Neural crest cell (in vitro differentiated cells): ENCODE results near the gene BEGAIN. TPM values are rescaled to one million over a fixed set of nuclear protein-coding genes. Genes with fewer than 3 reads are reported as not detected.

Experiments
- DNase-seq: peaks from one replicate; pipeline ENCODE4 v3.0.0; 2021; ENCODE audit warnings: low read depth, mixed read lengths, low spot score
- H3K27ac Mint-ChIP-seq: one replicate; pipeline ENCODE4 v1.8.0; 2021; ENCODE audit warnings: mild to moderate bottlenecking, mixed read lengths; ENCODE audit not compliant: unreplicated experiment
- H3K27me3 Mint-ChIP-seq: 2 replicates; pipeline ENCODE4 v1.8.0; 2021; ENCODE audit warnings: low read depth, mild to moderate bottlenecking, mixed read lengths
- H3K36me3 Mint-ChIP-seq: 2 replicates; pipeline ENCODE4 v1.8.0; 2021; ENCODE audit warnings: low read depth, mild to moderate bottlenecking, mixed read lengths
- H3K4me1 Mint-ChIP-seq: 2 replicates; pipeline ENCODE4 v1.8.0; 2021; ENCODE audit warnings: mixed read lengths
- H3K4me3 Mint-ChIP-seq: one replicate; pipeline ENCODE4 v1.8.0; 2021; ENCODE audit warnings: mild to moderate bottlenecking, mixed read lengths
- H3K9me3 Mint-ChIP-seq: 2 replicates; pipeline ENCODE4 v1.8.0; 2021; ENCODE audit warnings: mixed read lengths
- total RNA-seq: library from RNA; stranded (reverse); gene quantifications from 2 replicates; pipeline ENCODE4 v1.2.1, GENCODE V29; 2021
- TF ChIP-seq, protein P1 (sequence below): fragments of 200-600 bp; sonication (generic); conservative IDR thresholded peaks from 2 replicates; pipeline ENCODE4 v1.5.0; 2021; ENCODE audit warnings: antibody characterized with exemption, mild to moderate bottlenecking

Gene BEGAIN
- total RNA-seq, 1 donor from 2014 or later, result 4.8 TPM

DNA sequence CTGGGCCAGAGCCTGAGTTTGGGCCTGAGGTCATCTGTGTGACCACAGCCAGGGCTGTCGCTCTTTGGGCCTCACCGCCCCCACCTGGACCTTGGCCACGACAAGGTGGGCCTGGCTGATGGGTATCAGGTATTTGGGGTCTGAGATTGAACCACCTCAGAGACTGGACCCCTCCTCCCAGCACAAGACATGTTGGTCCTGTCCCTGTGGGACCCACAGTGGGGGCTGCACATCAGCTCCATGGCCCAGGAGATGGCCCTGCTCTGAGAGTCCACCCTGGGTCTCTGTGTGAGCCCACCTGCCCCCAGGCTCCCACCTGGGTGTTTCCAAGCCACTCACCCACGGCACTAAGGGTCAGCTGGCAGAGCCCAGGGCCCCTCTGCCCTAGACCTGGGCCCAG, 20.6 kb downstream of the BEGAIN start:
- H3K27ac Mint-ChIP-seq, result no peak overlapping the region
- no peaks in the 10 kb centered on the region for H3K4me1 Mint-ChIP-seq
- TF ChIP-seq, protein P1, sequence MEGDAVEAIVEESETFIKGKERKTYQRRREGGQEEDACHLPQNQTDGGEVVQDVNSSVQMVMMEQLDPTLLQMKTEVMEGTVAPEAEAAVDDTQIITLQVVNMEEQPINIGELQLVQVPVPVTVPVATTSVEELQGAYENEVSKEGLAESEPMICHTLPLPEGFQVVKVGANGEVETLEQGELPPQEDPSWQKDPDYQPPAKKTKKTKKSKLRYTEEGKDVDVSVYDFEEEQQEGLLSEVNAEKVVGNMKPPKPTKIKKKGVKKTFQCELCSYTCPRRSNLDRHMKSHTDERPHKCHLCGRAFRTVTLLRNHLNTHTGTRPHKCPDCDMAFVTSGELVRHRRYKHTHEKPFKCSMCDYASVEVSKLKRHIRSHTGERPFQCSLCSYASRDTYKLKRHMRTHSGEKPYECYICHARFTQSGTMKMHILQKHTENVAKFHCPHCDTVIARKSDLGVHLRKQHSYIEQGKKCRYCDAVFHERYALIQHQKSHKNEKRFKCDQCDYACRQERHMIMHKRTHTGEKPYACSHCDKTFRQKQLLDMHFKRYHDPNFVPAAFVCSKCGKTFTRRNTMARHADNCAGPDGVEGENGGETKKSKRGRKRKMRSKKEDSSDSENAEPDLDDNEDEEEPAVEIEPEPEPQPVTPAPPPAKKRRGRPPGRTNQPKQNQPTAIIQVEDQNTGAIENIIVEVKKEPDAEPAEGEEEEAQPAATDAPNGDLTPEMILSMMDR, result no peak
- H3K9me3 Mint-ChIP-seq, result no peaks in the 10 kb centered on the region
- H3K27me3 Mint-ChIP-seq, result peaks cover 73% of the 10 kb centered on the region
- no peaks in the 10 kb centered on the region for H3K36me3 Mint-ChIP-seq
- DNase-seq, result no peak
- no peak overlapping the region for H3K4me3 Mint-ChIP-seq

DNA sequence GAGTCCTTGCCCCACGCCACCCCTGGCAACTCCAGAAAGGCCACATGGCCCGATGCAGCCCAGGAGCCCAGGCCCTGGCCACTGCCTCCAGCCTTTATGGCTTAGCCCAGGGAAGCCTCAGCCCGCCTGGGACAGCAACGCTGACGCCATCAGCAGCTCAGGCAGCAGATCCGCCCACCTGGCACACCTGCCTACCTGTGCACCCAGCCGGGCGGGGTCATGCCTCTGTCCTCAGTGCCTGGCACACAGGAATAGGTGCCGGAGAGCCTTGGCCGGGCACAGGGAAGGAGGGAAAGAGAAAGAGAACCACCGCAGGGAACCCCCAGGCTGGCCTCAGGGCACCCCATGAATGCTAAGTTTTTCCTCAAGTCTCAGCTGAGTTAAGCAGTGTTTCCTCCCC, 21.1 kb downstream of the BEGAIN start:
- peak overlapping the region; percentile 62 for H3K4me3 Mint-ChIP-seq

DNA sequence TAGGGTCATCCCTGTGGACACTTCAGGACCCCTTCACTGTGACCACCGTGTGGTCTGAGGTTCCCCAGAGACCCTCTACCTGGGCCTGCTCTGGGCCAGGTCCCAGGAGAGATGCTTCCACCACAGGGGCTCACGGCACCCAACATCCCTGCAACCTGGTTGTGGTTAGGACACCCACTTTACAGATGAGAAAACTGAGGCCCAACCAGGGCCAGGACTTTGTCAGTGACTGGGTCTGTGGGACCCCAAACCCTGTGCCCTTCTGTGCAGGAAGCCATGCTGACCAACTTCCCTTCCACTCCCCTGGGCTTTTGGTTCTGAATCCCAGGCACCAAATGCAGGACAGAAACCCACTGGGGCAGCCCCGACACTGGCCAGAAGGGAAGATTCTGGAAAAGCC, 21.6 kb downstream of the BEGAIN start:
- Mint-ChIP-seq H3K27me3 (peaks cover 64% of the 10 kb centered on the region), H3K27ac (no peak overlapping the region), H3K4me3 (no peak overlapping the region), H3K36me3 (no peaks in the 10 kb centered on the region), H3K9me3 (no peaks in the 10 kb centered on the region), H3K4me1 (no peaks in the 10 kb centered on the region)
- no peak for DNase-seq
- TF ChIP-seq, protein P1, result no peak

More for the DNA sequence above, 21.1 kb downstream of the BEGAIN start:
- H3K4me1 Mint-ChIP-seq, result no peaks in the 10 kb centered on the region
- DNase-seq, result no peak
- no peak overlapping the region for H3K27ac Mint-ChIP-seq
- peaks cover 69% of the 10 kb centered on the region for H3K27me3 Mint-ChIP-seq
- no peaks in the 10 kb centered on the region for H3K9me3 Mint-ChIP-seq
- no peaks in the 10 kb centered on the region for H3K36me3 Mint-ChIP-seq
- TF ChIP-seq, protein P1, result no peak

DNA sequence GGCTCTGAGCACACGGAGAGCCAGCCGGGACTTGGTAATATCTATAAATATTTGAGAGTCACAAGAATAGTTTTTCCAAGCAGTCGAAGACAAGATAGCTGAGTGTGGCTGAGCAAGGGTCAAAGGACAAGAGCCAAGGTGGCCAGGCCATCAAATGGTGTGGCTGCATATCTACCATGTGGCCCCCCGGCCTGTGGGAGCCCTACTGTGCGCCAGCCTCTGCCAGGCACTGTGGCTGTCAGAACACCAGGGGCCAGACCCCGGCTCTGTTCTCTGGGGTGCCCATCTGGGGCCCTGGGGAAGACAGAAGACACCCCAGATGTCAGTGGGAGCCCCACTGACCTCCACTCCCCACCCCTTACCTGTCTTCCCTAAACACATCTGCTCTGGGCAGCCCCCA, 22.7 kb downstream of the BEGAIN start:
- Mint-ChIP-seq H3K27me3 (peaks cover 53% of the 10 kb centered on the region), H3K9me3 (no peaks in the 10 kb centered on the region), H3K4me1 (no peaks in the 10 kb centered on the region), H3K27ac (no peak overlapping the region), H3K4me3 (peak overlapping the region; percentile 42), H3K36me3 (no peaks in the 10 kb centered on the region)
- no peak for DNase-seq
- TF ChIP-seq, protein P1, result no peak

DNA sequence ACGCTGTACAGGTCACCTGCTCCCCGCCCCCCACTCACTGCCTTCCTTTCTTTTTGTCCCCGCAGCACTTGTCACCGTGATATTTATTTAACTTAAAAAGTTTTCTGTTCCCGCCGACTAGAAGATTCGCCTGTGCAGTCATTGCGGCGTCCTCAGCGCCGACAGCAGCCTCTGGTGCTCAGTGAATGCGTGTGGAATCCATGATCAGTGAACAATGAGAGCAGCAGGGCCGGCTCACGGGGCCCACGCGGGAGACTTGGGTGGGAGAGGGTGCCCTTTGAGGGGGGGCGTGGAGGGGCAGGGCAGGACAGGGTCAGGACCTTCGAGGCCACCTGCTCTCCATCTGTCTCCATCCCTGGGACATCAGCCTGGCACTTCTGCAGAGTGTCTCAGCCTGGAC, 24.5 kb downstream of the BEGAIN start:
- Mint-ChIP-seq H3K27ac (no peak overlapping the region), H3K36me3 (no peaks in the 10 kb centered on the region), H3K4me1 (no peaks in the 10 kb centered on the region), H3K27me3 (peaks cover 45% of the 10 kb centered on the region), H3K9me3 (no peaks in the 10 kb centered on the region), H3K4me3 (no peak overlapping the region)
- TF ChIP-seq, protein P1, result no peak
- DNase-seq, result no peak

DNA sequence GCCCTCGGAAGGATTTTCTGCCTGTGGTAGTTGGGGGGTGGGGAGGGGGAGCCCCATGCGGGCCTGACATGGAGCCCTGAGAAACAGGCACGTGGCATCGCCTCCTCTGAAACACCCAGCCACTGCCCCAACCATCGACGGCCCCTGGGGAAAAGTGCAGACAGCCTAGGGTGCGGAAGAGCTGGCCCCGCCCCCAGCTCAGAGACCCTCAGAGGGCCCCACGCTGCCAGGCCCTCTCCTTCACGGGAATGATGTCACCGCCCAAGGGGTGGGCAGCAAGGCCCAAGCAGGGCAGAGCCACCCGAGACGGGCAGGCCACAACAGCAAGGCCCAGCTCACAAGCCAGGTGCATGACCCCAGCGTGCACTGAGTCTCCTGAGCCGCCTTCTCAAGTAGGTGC, 26.2 kb downstream of the BEGAIN start:
- no peaks in the 10 kb centered on the region for H3K9me3 Mint-ChIP-seq
- no peak for DNase-seq
- H3K27ac Mint-ChIP-seq, result no peak overlapping the region
- H3K36me3 Mint-ChIP-seq, result no peaks in the 10 kb centered on the region
- H3K4me1 Mint-ChIP-seq, result no peaks in the 10 kb centered on the region
- peaks cover 32% of the 10 kb centered on the region for H3K27me3 Mint-ChIP-seq
- TF ChIP-seq, protein P1, result no peak
- no peak overlapping the region for H3K4me3 Mint-ChIP-seq
